ENCODE results near the gene SZT2. TPM values are rescaled to one million over a fixed set of nuclear protein-coding genes. Genes with fewer than 3 reads are reported as not detected.

Gene SZT2
- total RNA-seq, 4 donors from 2014 or later = 49.2 to 68.7 (median 57.3) TPM

DNA sequence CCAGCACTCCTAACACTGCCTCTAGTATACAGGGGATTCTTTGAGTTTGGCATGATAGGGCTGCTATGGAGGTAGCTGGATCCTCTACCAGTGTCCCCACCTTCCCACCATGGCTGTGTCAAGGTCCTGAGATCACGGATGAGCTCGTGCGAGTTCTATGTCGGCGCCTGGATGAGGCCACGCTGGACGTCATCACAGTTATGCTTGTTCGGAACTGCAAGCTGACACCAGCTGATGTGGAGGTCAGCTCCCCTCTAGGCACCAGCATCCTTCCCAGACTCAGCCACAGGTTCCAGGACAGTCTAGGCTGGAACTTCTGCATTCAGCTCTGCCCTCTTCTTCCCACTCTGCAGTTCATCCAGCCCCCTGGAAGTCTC is 48.9 kb downstream of the SZT2 start:
- no peak for TF ChIP-seq POLR2A (IDR thresholded peaks at IDR 0.05)
- TF ChIP-seq, protein P1, sequence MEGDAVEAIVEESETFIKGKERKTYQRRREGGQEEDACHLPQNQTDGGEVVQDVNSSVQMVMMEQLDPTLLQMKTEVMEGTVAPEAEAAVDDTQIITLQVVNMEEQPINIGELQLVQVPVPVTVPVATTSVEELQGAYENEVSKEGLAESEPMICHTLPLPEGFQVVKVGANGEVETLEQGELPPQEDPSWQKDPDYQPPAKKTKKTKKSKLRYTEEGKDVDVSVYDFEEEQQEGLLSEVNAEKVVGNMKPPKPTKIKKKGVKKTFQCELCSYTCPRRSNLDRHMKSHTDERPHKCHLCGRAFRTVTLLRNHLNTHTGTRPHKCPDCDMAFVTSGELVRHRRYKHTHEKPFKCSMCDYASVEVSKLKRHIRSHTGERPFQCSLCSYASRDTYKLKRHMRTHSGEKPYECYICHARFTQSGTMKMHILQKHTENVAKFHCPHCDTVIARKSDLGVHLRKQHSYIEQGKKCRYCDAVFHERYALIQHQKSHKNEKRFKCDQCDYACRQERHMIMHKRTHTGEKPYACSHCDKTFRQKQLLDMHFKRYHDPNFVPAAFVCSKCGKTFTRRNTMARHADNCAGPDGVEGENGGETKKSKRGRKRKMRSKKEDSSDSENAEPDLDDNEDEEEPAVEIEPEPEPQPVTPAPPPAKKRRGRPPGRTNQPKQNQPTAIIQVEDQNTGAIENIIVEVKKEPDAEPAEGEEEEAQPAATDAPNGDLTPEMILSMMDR (IDR thresholded peaks at IDR 0.05) = no peak
- TF ChIP-seq EP300 (IDR thresholded peaks at IDR 0.05) = no peak
- H3K27ac ChIP-seq = no peak overlapping the region
- DNase-seq (ENCODE audit: low spot score in 2 of 2) = no peak
- H3K4me3 ChIP-seq = no peak overlapping the region
- peaks cover 7 to 96% (median 8%) of the 10 kb centered on the region in 3 donors for H3K36me3 ChIP-seq
- peaks cover 0 to 17% (median 0%) of the 10 kb centered on the region in 4 donors for H3K4me1 ChIP-seq
- 94 to 95% methylated on average over 8 of the region's 8 CpGs for WGBS, 2 donors
- no peaks in the 10 kb centered on the region for H3K9me3 ChIP-seq
- no peaks in the 10 kb centered on the region for H3K27me3 ChIP-seq

DNA sequence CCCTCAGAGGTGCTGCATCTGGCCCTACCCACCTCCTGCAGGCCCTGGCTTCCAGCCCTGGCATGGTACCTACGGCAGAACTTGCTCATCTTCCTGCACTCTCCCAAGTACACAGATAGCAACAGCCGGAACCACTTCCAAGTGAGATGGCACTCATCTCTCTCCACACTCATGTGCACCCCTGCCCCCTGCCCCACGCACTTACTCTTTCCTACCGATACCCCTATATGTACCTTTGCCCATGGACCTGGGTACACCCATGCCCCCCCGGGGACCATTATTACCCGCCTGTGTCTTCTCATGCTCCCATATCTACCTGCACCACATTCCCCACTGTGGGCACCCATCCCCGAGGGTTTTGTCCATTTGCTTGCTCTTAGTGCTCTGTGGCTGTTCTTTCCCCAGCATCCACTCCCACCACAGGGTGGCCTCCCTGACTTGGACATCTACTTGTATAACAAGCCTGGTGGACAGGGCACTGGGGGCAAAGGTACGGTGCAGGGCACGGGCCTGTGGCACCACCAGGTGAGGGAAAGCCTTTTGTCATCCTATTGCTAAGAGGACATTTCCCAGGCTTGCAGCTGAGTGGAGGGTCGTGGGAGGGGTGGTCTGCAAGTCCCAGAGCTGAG is 49.4 kb downstream of the SZT2 start:
- no peaks in the 10 kb centered on the region for H3K27me3 ChIP-seq
- peaks cover 8 to 96% (median 11%) of the 10 kb centered on the region in 3 donors for H3K36me3 ChIP-seq
- H3K9me3 ChIP-seq = no peaks in the 10 kb centered on the region
- peaks cover 0 to 17% (median 0%) of the 10 kb centered on the region in 4 donors for H3K4me1 ChIP-seq
- no peak for DNase-seq (ENCODE audit: low spot score in 2 of 2)
- H3K4me3 ChIP-seq = no peak overlapping the region
- TF ChIP-seq, protein P1 (IDR thresholded peaks at IDR 0.05) = no peak
- TF ChIP-seq EP300 (IDR thresholded peaks at IDR 0.05) (no peak), POLR2A (IDR thresholded peaks at IDR 0.05) (no peak)
- H3K27ac ChIP-seq = no peak overlapping the region
- WGBS, 2 donors = 89 to 93% methylated on average over 10 of the region's 10 CpGs

DNA sequence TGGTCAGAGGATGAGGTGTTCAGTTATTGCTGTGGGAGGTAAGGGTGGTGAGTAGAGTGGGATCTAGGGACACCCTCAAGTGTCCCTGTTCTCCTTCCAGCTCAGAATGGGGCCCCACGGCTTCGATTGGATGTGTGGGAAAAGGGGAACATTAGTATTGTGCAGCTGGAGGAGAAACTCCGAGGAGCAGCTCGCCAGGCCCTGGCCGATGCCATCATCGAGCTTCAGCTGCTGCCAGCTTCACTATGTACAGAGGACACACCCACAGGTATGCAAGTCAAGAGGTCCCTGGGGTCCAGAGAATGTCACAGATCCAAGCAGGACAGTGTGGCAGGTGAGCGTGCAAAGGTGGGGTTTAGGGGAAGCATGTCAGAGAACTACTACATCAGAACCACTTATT is 50.1 kb downstream of the SZT2 start:
- Histone ChIP-seq H3K27ac (no peak overlapping the region), H3K4me3 (no peak overlapping the region), H3K36me3 (peaks cover 8 to 96% (median 15%) of the 10 kb centered on the region in 3 donors), H3K9me3 (no peaks in the 10 kb centered on the region), H3K4me1 (peaks cover 0 to 17% (median 0%) of the 10 kb centered on the region in 4 donors), H3K27me3 (no peaks in the 10 kb centered on the region)
- TF ChIP-seq EP300 (IDR thresholded peaks at IDR 0.05) = no peak
- no peak for TF ChIP-seq POLR2A (IDR thresholded peaks at IDR 0.05)
- TF ChIP-seq, protein P1 (IDR thresholded peaks at IDR 0.05) = no peak
- DNase-seq (ENCODE audit: low spot score in 2 of 2) = no peak
- 94 to 97% methylated on average over 7 of the region's 7 CpGs for WGBS, 2 donors

GRCh38 chr1:43440358-43440757 is 50.7 kb downstream of the SZT2 start:
- H3K36me3 ChIP-seq = peaks cover 8 to 96% (median 15%) of the 10 kb centered on the region in 3 donors
- WGBS, 2 donors = 64 to 71% methylated on average over 7 of the region's 7 CpGs
- H3K9me3 ChIP-seq = no peaks in the 10 kb centered on the region
- no peak overlapping the region for H3K27ac ChIP-seq
- H3K4me3 ChIP-seq = no peak overlapping the region
- no peaks in the 10 kb centered on the region for H3K27me3 ChIP-seq
- no peak for DNase-seq (ENCODE audit: low spot score in 2 of 2)
- no peak for TF ChIP-seq POLR2A (IDR thresholded peaks at IDR 0.05)
- TF ChIP-seq, protein P1 (IDR thresholded peaks at IDR 0.05) = no peak
- TF ChIP-seq EP300 (IDR thresholded peaks at IDR 0.05) = no peak
- H3K4me1 ChIP-seq = peaks cover 0 to 11% (median 0%) of the 10 kb centered on the region in 4 donors

- 88 to 92% methylated on average over 15 of the region's 15 CpGs for WGBS, 2 donors
- peaks cover 8 to 100% (median 18%) of the 10 kb centered on the region in 3 donors for H3K36me3 ChIP-seq
- DNase-seq (ENCODE audit: low spot score in 2 of 2) = no peak
These were observed 51.6 kb downstream of the SZT2 start for GRCh38 chr1:43441166-43441893.

More at GRCh38 chr1:43441166-43441893, 51.6 kb downstream of the SZT2 start:
- no peaks in the 10 kb centered on the region for H3K27me3 ChIP-seq
- TF ChIP-seq POLR2A (IDR thresholded peaks at IDR 0.05) = no peak
- TF ChIP-seq EP300 (IDR thresholded peaks at IDR 0.05) = no peak
- TF ChIP-seq, protein P1 (IDR thresholded peaks at IDR 0.05) = no peak
- no peak overlapping the region for H3K4me3 ChIP-seq
- peaks cover 0 to 3% (median 0%) of the 10 kb centered on the region in 4 donors for H3K4me1 ChIP-seq
- H3K27ac ChIP-seq = no peak overlapping the region
- no peaks in the 10 kb centered on the region for H3K9me3 ChIP-seq

Measured in tibial nerve (tissue), 4 donors.